Measurements from ENCODE around the gene PFKFB2. TPM values are rescaled to one million over a fixed set of nuclear protein-coding genes. Genes with fewer than 3 reads are reported as not detected.

PFKFB2 gene
- total and polyA plus RNA-seq, 4 experiments from 2014 or later: 0.40 to 1.9 (median 1.1) TPM

- Histone ChIP-seq H3K27me3 (ENCODE audit: insufficient read depth, low read length) (no peaks in the 10 kb centered on the region), H3K27ac (ENCODE audit: low read depth, low read length) (no peak overlapping the region), H3K4me1 (ENCODE audit: insufficient read depth, low read length) (no peaks in the 10 kb centered on the region), H3K9me3 (ENCODE audit: control insufficient read depth in 1 of 2, low read length in 2 of 2) (no peaks in the 10 kb centered on the region), H3K4me3 (ENCODE audit: low read length in 2 of 2) (no peak overlapping the region), H3K36me3 (ENCODE audit: insufficient read depth, low read length) (no peaks in the 10 kb centered on the region)
- Mint-ChIP-seq H3K36me3 (no peaks in the 10 kb centered on the region), H3K4me1 (peaks cover 6 to 8% (median 7%) of the 10 kb centered on the region in 4 donors), H3K9me3 (no peaks in the 10 kb centered on the region), H3K27me3 (peaks cover 3 to 4% of the 10 kb centered on the region in 2 donors), H3K27ac (peak overlapping the region in 3 of 7 donors; percentile 46 to 72 (median 70)), H3K4me3 (peak overlapping the region; percentile 63 to 84 (median 74))
- peak in 1 of 5 donors; percentile 5 for DNase-seq
- intact Hi-C loops (cut with micrococcal nuclease): no loop called here
- ChIA-PET CTCF (ENCODE audit: partially characterized antibody) (interaction anchor here (0.9 to 3.9 kb wide), 6 partner anchors 9 to 410 kb away, joined by 3 to 13 read pairs (median 3); partner anchors contain the start of genes CR1 and CR2), POLR2A (ENCODE audit: partially characterized antibody) (interaction anchor here (1.0 kb wide), 1 partner anchor 17 kb away, joined by 3 read pairs; no protein-coding TSS in a partner anchor)
Observed at GRCh38 chr1:207089627-207090355, 36.7 kb downstream of the PFKFB2 start.

DNA sequence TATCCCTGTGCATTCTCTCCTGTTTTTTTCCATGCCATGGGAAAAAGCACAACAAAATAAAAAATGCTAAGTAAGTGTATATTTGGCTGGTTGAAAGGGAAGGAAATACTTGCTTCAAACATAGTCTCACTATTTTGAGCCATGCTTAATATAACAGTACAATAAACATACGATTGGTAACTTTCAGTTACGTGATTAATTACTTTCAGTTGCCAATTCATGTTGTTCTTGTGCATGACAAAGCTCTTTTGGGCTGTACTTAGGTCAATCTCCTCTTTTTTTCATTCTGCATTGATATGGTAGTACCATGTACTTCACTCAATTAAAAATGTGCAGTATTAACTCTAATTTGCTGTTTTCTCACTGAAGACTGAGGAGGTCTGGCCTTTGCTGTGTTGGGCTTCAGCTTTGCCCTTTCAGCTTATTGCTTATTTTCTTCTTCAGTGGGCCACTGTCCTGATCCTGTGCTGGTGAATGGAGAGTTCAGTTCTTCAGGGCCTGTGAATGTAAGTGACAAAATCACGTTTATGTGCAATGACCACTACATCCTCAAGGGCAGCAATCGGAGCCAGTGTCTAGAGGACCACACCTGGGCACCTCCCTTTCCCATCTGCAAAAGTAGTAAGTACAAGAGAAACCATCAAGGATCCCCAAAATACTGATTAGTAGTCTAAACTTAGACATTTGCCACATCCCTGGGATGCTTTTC is 38.3 kb downstream of the PFKFB2 start:
- H3K27me3 Mint-ChIP-seq: peaks cover 7 to 9% of the 10 kb centered on the region in 2 donors
- Histone ChIP-seq H3K27me3 (ENCODE audit: insufficient read depth, low read length) (no peaks in the 10 kb centered on the region), H3K27ac (ENCODE audit: low read depth, low read length) (no peak overlapping the region), H3K9me3 (ENCODE audit: control insufficient read depth in 1 of 2, low read length in 2 of 2) (no peaks in the 10 kb centered on the region), H3K36me3 (ENCODE audit: insufficient read depth, low read length) (no peaks in the 10 kb centered on the region), H3K4me3 (ENCODE audit: low read length in 2 of 2) (no peak overlapping the region), H3K4me1 (ENCODE audit: insufficient read depth, low read length) (no peaks in the 10 kb centered on the region)
- no peak overlapping the region for H3K27ac Mint-ChIP-seq
- intact Hi-C loops (cut with micrococcal nuclease): no loop called here
- no peak overlapping the region for H3K4me3 Mint-ChIP-seq
- no peaks in the 10 kb centered on the region for H3K9me3 Mint-ChIP-seq
- POLR2A ChIA-PET (ENCODE audit: partially characterized antibody): no interaction called here
- DNase-seq: no peak
- H3K4me1 Mint-ChIP-seq: peaks cover 0 to 5% (median 2%) of the 10 kb centered on the region in 4 donors
- no peaks in the 10 kb centered on the region for H3K36me3 Mint-ChIP-seq
- CTCF ChIA-PET (ENCODE audit: partially characterized antibody): interaction anchor here (3.9 kb wide), 1 partner anchor 314 kb away, joined by 13 read pairs; no protein-coding TSS in a partner anchor

- intact Hi-C loops (cut with micrococcal nuclease): no loop called here
- no peaks in the 10 kb centered on the region for H3K9me3 Mint-ChIP-seq
- Histone ChIP-seq H3K4me1 (ENCODE audit: insufficient read depth, low read length) (no peaks in the 10 kb centered on the region), H3K27ac (ENCODE audit: low read depth, low read length) (no peak overlapping the region), H3K9me3 (ENCODE audit: control insufficient read depth in 1 of 2, low read length in 2 of 2) (no peaks in the 10 kb centered on the region), H3K4me3 (ENCODE audit: low read length in 2 of 2) (no peak overlapping the region), H3K27me3 (ENCODE audit: insufficient read depth, low read length) (no peaks in the 10 kb centered on the region), H3K36me3 (ENCODE audit: insufficient read depth, low read length) (no peaks in the 10 kb centered on the region)
- peaks cover 0 to 5% (median 2%) of the 10 kb centered on the region in 4 donors for H3K4me1 Mint-ChIP-seq
- ChIA-PET POLR2A (ENCODE audit: partially characterized antibody) (no interaction called here), CTCF (ENCODE audit: partially characterized antibody) (interaction anchor here (0.8 to 1.9 kb wide), 2 partner anchors 14 to 311 kb away, joined by 4 to 7 read pairs; no protein-coding TSS in a partner anchor)
- H3K4me3 Mint-ChIP-seq: no peak overlapping the region
- DNase-seq: no peak
- H3K36me3 Mint-ChIP-seq: no peaks in the 10 kb centered on the region
- H3K27ac Mint-ChIP-seq: no peak overlapping the region
- H3K27me3 Mint-ChIP-seq: peaks cover 9% of the 10 kb centered on the region in 2 donors
Observed at GRCh38 chr1:207093944-207094343, 40.9 kb downstream of the PFKFB2 start.

- ChIA-PET POLR2A (ENCODE audit: partially characterized antibody) (interaction anchor here (0.8 kb wide), 1 partner anchor 223 kb away, joined by 3 read pairs; no protein-coding TSS in a partner anchor), CTCF (ENCODE audit: partially characterized antibody) (no interaction called here)
- Histone ChIP-seq H3K36me3 (ENCODE audit: insufficient read depth, low read length) (no peaks in the 10 kb centered on the region), H3K4me3 (ENCODE audit: low read length in 2 of 2) (no peak overlapping the region), H3K27ac (ENCODE audit: low read depth, low read length) (no peak overlapping the region), H3K4me1 (ENCODE audit: insufficient read depth, low read length) (no peaks in the 10 kb centered on the region), H3K27me3 (ENCODE audit: insufficient read depth, low read length) (no peaks in the 10 kb centered on the region), H3K9me3 (ENCODE audit: control insufficient read depth in 1 of 2, low read length in 2 of 2) (no peaks in the 10 kb centered on the region)
- H3K9me3 Mint-ChIP-seq: no peaks in the 10 kb centered on the region
- H3K4me1 Mint-ChIP-seq: no peaks in the 10 kb centered on the region
- H3K36me3 Mint-ChIP-seq: no peaks in the 10 kb centered on the region
- intact Hi-C loops (cut with micrococcal nuclease): no loop called here
- H3K4me3 Mint-ChIP-seq: no peak overlapping the region
- no peak overlapping the region for H3K27ac Mint-ChIP-seq
- peaks cover 13% of the 10 kb centered on the region in 2 donors for H3K27me3 Mint-ChIP-seq
- no peak for DNase-seq
Observed at GRCh38 chr1:207097871-207098324, 44.8 kb downstream of the PFKFB2 start.

DNA sequence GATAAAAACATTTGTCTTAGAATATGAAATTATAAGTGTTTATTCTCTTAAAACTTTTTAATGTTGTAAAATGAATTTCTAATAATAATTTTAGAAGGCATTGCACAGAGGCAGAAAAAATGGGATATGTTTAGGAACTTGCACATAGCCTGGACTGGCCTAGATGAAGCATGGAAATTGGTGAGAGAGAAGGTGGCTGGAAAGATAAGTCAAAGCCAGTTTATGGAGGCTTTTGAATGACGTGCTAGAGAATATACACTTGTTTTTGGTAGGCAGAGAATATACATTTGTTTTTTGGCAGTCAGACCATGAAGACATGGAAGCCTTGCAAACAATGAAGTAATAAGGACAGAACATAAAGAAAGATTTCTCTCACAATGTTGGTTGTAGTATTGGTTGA is 48.6 kb downstream of the PFKFB2 start:
- H3K27ac ChIP-seq (ENCODE audit: low read depth, low read length): no peak overlapping the region
- H3K36me3 ChIP-seq (ENCODE audit: insufficient read depth, low read length): no peaks in the 10 kb centered on the region
- H3K4me3 ChIP-seq (ENCODE audit: low read length in 2 of 2): no peak overlapping the region
- Mint-ChIP-seq H3K4me3 (no peak overlapping the region), H3K27me3 (peaks cover 5 to 10% of the 10 kb centered on the region in 2 donors), H3K9me3 (no peaks in the 10 kb centered on the region), H3K4me1 (no peaks in the 10 kb centered on the region), H3K27ac (no peak overlapping the region), H3K36me3 (no peaks in the 10 kb centered on the region)
- H3K4me1 ChIP-seq (ENCODE audit: insufficient read depth, low read length): no peaks in the 10 kb centered on the region
- ChIA-PET CTCF (ENCODE audit: partially characterized antibody) (no interaction called here), POLR2A (ENCODE audit: partially characterized antibody) (no interaction called here)
- intact Hi-C loops (cut with micrococcal nuclease): no loop called here
- H3K27me3 ChIP-seq (ENCODE audit: insufficient read depth, low read length): no peaks in the 10 kb centered on the region
- no peak for DNase-seq
- no peaks in the 10 kb centered on the region for H3K9me3 ChIP-seq (ENCODE audit: control insufficient read depth in 1 of 2, low read length in 2 of 2)

GRCh38 chr1:207102146-207102545 is 49.1 kb downstream of the PFKFB2 start:
- Mint-ChIP-seq H3K4me3 (no peak overlapping the region), H3K4me1 (no peaks in the 10 kb centered on the region), H3K27ac (no peak overlapping the region), H3K27me3 (peaks cover 7 to 10% of the 10 kb centered on the region in 2 donors), H3K9me3 (no peaks in the 10 kb centered on the region), H3K36me3 (no peaks in the 10 kb centered on the region)
- DNase-seq: no peak
- Histone ChIP-seq H3K4me3 (ENCODE audit: low read length in 2 of 2) (no peak overlapping the region), H3K4me1 (ENCODE audit: insufficient read depth, low read length) (no peaks in the 10 kb centered on the region), H3K9me3 (ENCODE audit: control insufficient read depth in 1 of 2, low read length in 2 of 2) (no peaks in the 10 kb centered on the region), H3K36me3 (ENCODE audit: insufficient read depth, low read length) (no peaks in the 10 kb centered on the region), H3K27me3 (ENCODE audit: insufficient read depth, low read length) (no peaks in the 10 kb centered on the region), H3K27ac (ENCODE audit: low read depth, low read length) (no peak overlapping the region)
- CTCF ChIA-PET (ENCODE audit: partially characterized antibody): no interaction called here
- POLR2A ChIA-PET (ENCODE audit: partially characterized antibody): no interaction called here
- intact Hi-C loops (cut with micrococcal nuclease): no loop called here

DNA sequence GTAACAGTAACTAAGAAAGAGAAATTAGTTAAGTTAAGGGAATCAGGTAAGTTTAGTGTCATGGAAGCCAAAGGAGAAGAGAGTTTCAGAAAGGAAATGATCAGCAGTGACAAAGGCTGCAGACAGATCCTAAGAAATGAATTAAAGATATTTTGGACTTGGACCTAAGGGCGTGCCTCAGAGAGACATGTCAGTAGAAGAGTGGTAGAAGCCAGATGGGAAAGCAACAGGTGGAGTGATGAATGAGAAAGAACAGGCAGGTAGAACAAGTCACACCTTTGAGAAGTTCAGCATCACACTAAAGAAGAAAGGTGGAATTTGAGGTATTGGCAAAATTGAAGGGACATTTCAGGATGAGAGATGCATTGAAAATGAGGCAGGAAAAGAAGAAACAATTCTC is 49.6 kb downstream of the PFKFB2 start:
- no peaks in the 10 kb centered on the region for H3K9me3 Mint-ChIP-seq
- intact Hi-C loops (cut with micrococcal nuclease): no loop called here

More for the DNA sequence above, 49.6 kb downstream of the PFKFB2 start:
- peaks cover 8 to 11% of the 10 kb centered on the region in 2 donors for H3K27me3 Mint-ChIP-seq
- Histone ChIP-seq H3K36me3 (ENCODE audit: insufficient read depth, low read length) (no peaks in the 10 kb centered on the region), H3K27ac (ENCODE audit: low read depth, low read length) (no peak overlapping the region), H3K9me3 (ENCODE audit: control insufficient read depth in 1 of 2, low read length in 2 of 2) (no peaks in the 10 kb centered on the region), H3K4me3 (ENCODE audit: low read length in 2 of 2) (no peak overlapping the region), H3K27me3 (ENCODE audit: insufficient read depth, low read length) (no peaks in the 10 kb centered on the region), H3K4me1 (ENCODE audit: insufficient read depth, low read length) (no peaks in the 10 kb centered on the region)
- H3K27ac Mint-ChIP-seq: no peak overlapping the region
- ChIA-PET CTCF (ENCODE audit: partially characterized antibody) (no interaction called here), POLR2A (ENCODE audit: partially characterized antibody) (no interaction called here)
- H3K4me3 Mint-ChIP-seq: no peak overlapping the region
- no peak for DNase-seq
- H3K4me1 Mint-ChIP-seq: no peaks in the 10 kb centered on the region
- H3K36me3 Mint-ChIP-seq: no peaks in the 10 kb centered on the region
